HL-60 (cell line): ENCODE results near the gene OPN1SW.

Source experiments
- CTCF ChIP-seq: IDR thresholded peaks from one replicate; pipeline ENCODE4 v1.5.1; 2011; ENCODE audit warnings: low read length, control low read depth, inconsistent platforms; ENCODE audit not compliant: insufficient read depth
- GABPA ChIP-seq: IDR thresholded peaks from 2 replicates; pipeline ENCODE4 v1.6.1; 2012; ENCODE audit warnings: low read depth

- TF ChIP-seq CTCF (no peak), GABPA (no peak)
Observed at GRCh38 chr7:128781851-128782250, 6.3 kb upstream of the OPN1SW start.
